HepG2 (cell line): ENCODE results near the gene FURIN. TPM values are rescaled to one million over a fixed set of nuclear protein-coding genes. Genes with fewer than 3 reads are reported as not detected.

Source experiments
- ATAC-seq: fragments of 200-7000 bp; cut with Tn5 transposase; 3 replicates; pipeline ENCODE4 v1.9.1; 2020; ENCODE audit warnings: mild to moderate bottlenecking, moderate library complexity
- BruUV-seq: library from RNA; stranded (reverse); fragments of 400-500 nt; replicated peaks from 2 replicates; lab custom pipeline; 2021; lab: Mats Ljungman, UMichigan
- CTCF ChIA-PET: fragments of 300-600 bp; formaldehyde crosslinking; extraction: SDS; loops from one replicate; lab custom pipeline; 2021; ENCODE audit warnings: low total read pairs, inconsistent platforms, low intra/inter-chr PET ratio; lab: Yijun Ruan, JAX
- POLR2A ChIA-PET: fragments of 350-600 bp; sonication (Branson Sonifier 250); formaldehyde crosslinking; loops from one replicate; lab custom pipeline; 2020; ENCODE audit warnings: antibody characterized with exemption, inconsistent platforms; lab: Yijun Ruan, JAX
- DNase-seq: peaks from one replicate; pipeline ENCODE4 v3.0.0-alpha.2; 2015; ENCODE audit warnings: low spot score
- FAIRE-seq: peaks from 3 replicates; lab custom pipeline; 2011; peaks lifted over from hg19 to GRCh38; lab: Jason Lieb, UNC
- H2AFZ ChIP-seq: one replicate; pipeline ENCODE4 v1.6.1; 2011; ENCODE audit warnings: low read length, inconsistent platforms
- H3K27ac ChIP-seq: fragments of 300-600 bp; 3 replicates; pipeline ENCODE4 v1.8.0; 2011; ENCODE audit warnings: mixed run types, mild to moderate bottlenecking, mixed read lengths, low read length, inconsistent platforms; ENCODE audit not compliant: insufficient read depth; ENCODE audit errors: extremely low read length
- H3K27me3 ChIP-seq, 2 experiments: fragments of 200-600 bp in 1 of 2; 2 replicates in 1 of 2; 3 replicates in 1 of 2; pipeline versions ENCODE4 v1.6.0 to v1.8.0; 2011; ENCODE audit warnings: low read length in 2 of 2, mild to moderate bottlenecking in 2 of 2, moderate library complexity in 2 of 2, inconsistent platforms in 1 of 2; ENCODE audit not compliant: insufficient read depth in 2 of 2, control insufficient read depth in 1 of 2
- H3K36me3 ChIP-seq, 2 experiments: fragments of 200-600 bp in 1 of 2; replicated peaks in 1 of 2; 2 replicates in 1 of 2; 3 replicates in 1 of 2; pipeline versions ENCODE4 v1.5.1 to v1.8.0; 2011; ENCODE audit warnings: low read length in 2 of 2, inconsistent platforms in 1 of 2; ENCODE audit not compliant: insufficient read depth in 2 of 2, control insufficient read depth in 1 of 2
- H3K4me1 ChIP-seq: 2 replicates; pipeline ENCODE4 v1.5.1; 2012; ENCODE audit warnings: low read length, inconsistent platforms; ENCODE audit not compliant: insufficient read depth
- H3K4me2 ChIP-seq: 2 replicates; pipeline ENCODE4 v1.6.0; 2011; ENCODE audit warnings: low read depth, low read length, inconsistent platforms
- H3K4me3 ChIP-seq, 3 experiments: fragments of 200-600 bp in 1 of 3; sonication (generic), shearing (Covaris generic) in 1 of 3; replicated peaks in 1 of 3; 2 replicates each; pipeline ENCODE4 v1.5.1; 2011 to 2016; ENCODE audit warnings: low read length in 3 of 3, inconsistent platforms in 2 of 3, low read depth in 2 of 3, mild to moderate bottlenecking in 2 of 3, control low read depth in 1 of 3, mixed read lengths in 1 of 3; ENCODE audit not compliant: insufficient read depth in 1 of 3
- H3K79me2 ChIP-seq: one replicate; pipeline ENCODE4 v1.6.1; 2011; ENCODE audit warnings: low read length, inconsistent platforms; ENCODE audit not compliant: insufficient read depth
- H3K9ac ChIP-seq: 2 replicates; pipeline ENCODE4 v1.6.0; 2011; ENCODE audit warnings: mild to moderate bottlenecking, low read depth, low read length, inconsistent platforms; ENCODE audit not compliant: insufficient read depth
- H3K9me3 ChIP-seq: 2 replicates; pipeline ENCODE4 v1.5.1; 2012; ENCODE audit warnings: mild to moderate bottlenecking, low read length
- H4K20me1 ChIP-seq: 2 replicates; pipeline ENCODE4 v1.6.0; 2011; ENCODE audit warnings: inconsistent platforms, mild to moderate bottlenecking, low read length, moderate library complexity; ENCODE audit not compliant: insufficient read depth
- STAG1 ChIP-seq: sonication (generic); formaldehyde crosslinking; IDR thresholded peaks from 2 replicates; pipeline ENCODE4 v1.4.0; 2020; ENCODE audit warnings: missing genetic modification reagents
- ZKSCAN1 ChIP-seq: fragments of 150-350 bp; IDR thresholded peaks from 2 replicates; pipeline ENCODE4 v1.6.1; 2014; ENCODE audit warnings: low read length
- ZNF224 ChIP-seq: sonication (generic); formaldehyde crosslinking; IDR thresholded peaks from 2 replicates; pipeline ENCODE4 v1.5.0; 2020; ENCODE audit warnings: mild to moderate bottlenecking, missing genetic modification reagents
- WGBS: methylation state at CpG from one replicate; pipeline ENCODE4 v1.1.6; 2017; ENCODE audit warnings: low lambda C conversion rate; 5-methylcytosine and 5-hydroxymethylcytosine counted together
- in situ Hi-C: cut with HindIII; loops from 2 replicates; pipeline ENCODE4 v1.10.0; 2017; ENCODE audit warnings: low pct_unique_long_range_greater_than_20kb; ENCODE audit not compliant: extremely low pct_ligation_motif_present
- intact Hi-C: fragments of 100-400 bp; cut with micrococcal nuclease; formaldehyde crosslinking; loops from one replicate; pipeline ENCODE4 v1.10.0; 2022; ENCODE audit not compliant: unreplicated experiment
- polyA plus RNA-seq, 8 experiments: library from polyadenylated mRNA; depleted of rRNA in 3 of 8; stranded (reverse) in 7 of 8; unstranded in 1 of 8; fragments of >200 nt; fragmentation: Illumina TruSeq in 4 of 8; extraction: Trizol in 4 of 8; gene quantifications; 2 replicates each; pipeline versions ENCODE4 v1.2.1 to v1.2.3, GENCODE V29; 2011 to 2016; ENCODE audit warnings: low read depth in 4 of 8, missing spikeins in 1 of 8, mixed read lengths in 1 of 8; ENCODE audit not compliant: insufficient read depth in 1 of 8
- total RNA-seq, 5 experiments: library from RNA; depleted of rRNA; stranded (reverse); fragments of >200 nt; fragmentation: Illumina TruSeq; extraction: Trizol; gene quantifications; 2 replicates each; pipeline ENCODE4 v1.2.3, GENCODE V29; 2016; ENCODE audit warnings: low read depth in 1 of 5
- TF ChIP-seq, protein P1 (sequence below): IDR thresholded peaks from 2 replicates; pipeline ENCODE4 v1.6.1; 2016; ENCODE audit warnings: control low read depth
- TF ChIP-seq, protein P2 (sequence below): sonication (generic); formaldehyde crosslinking; IDR thresholded peaks from 2 replicates; pipeline ENCODE4 v1.4.0; 2020; ENCODE audit warnings: missing genetic modification reagents
- TF ChIP-seq, protein P3 (sequence below): sonication (generic); formaldehyde crosslinking; conservative IDR thresholded peaks from 2 replicates; pipeline ENCODE4 v1.4.0; 2020; ENCODE audit warnings: missing genetic modification reagents

Gene FURIN
- total and polyA plus RNA-seq, 2 of the 13 experiments (the other 11 are each of a cell fraction or from before 2014, with no cell fraction given): 15.2 to 17.4 TPM

DNA sequence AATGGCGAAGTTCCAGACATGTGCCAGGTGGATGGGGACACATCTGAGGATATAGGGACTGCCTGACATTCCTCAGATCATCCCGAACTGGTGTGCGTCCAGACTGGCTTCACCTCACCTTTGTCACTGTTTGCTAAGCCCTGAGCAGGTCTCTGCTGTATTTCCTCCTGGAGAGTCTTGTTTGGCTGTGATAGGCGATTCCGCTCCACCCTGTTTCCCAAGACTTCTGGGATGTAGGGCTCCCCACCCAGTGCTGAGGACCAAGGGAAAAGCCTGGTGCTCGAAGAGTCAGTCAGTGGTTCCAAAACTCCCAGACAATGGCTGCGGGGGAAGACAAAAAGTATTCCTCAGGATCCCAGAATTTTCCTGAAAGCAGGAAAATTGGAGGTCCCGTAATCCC is 11.1 kb upstream of the FURIN start:
- ChIA-PET CTCF (no interaction called here), POLR2A (no interaction called here)
- Histone ChIP-seq H2AFZ (no peak overlapping the region), H3K4me2 (no peak overlapping the region), H3K79me2 (no peaks in the 10 kb centered on the region), H3K9me3 (no peaks in the 10 kb centered on the region), H3K27me3 (peaks cover 2 to 5% of the 10 kb centered on the region in 2 experiments; a peak in 3 of 5 replicates), H4K20me1 (0 out of 2 replicates have a peak, but pooled peaks cover 2% of the 10 kb centered on the region), H3K4me1 (peaks cover 70% of the 10 kb centered on the region), H3K27ac (no peak overlapping the region), H3K4me3 (no peak overlapping the region), H3K36me3 (no peaks in the 10 kb centered on the region), H3K9ac (no peak overlapping the region)
- BruUV-seq: no TSS peak
- ATAC-seq: no peak
- TF ChIP-seq ZNF224 (no peak), STAG1 (no peak), ZKSCAN1 (no peak)
- TF ChIP-seq, protein P1, sequence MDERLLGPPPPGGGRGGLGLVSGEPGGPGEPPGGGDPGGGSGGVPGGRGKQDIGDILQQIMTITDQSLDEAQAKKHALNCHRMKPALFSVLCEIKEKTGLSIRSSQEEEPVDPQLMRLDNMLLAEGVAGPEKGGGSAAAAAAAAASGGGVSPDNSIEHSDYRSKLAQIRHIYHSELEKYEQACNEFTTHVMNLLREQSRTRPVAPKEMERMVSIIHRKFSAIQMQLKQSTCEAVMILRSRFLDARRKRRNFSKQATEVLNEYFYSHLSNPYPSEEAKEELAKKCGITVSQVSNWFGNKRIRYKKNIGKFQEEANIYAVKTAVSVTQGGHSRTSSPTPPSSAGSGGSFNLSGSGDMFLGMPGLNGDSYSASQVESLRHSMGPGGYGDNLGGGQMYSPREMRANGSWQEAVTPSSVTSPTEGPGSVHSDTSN (CRISPR knock-in tag): no peak
- TF ChIP-seq, protein P2, sequence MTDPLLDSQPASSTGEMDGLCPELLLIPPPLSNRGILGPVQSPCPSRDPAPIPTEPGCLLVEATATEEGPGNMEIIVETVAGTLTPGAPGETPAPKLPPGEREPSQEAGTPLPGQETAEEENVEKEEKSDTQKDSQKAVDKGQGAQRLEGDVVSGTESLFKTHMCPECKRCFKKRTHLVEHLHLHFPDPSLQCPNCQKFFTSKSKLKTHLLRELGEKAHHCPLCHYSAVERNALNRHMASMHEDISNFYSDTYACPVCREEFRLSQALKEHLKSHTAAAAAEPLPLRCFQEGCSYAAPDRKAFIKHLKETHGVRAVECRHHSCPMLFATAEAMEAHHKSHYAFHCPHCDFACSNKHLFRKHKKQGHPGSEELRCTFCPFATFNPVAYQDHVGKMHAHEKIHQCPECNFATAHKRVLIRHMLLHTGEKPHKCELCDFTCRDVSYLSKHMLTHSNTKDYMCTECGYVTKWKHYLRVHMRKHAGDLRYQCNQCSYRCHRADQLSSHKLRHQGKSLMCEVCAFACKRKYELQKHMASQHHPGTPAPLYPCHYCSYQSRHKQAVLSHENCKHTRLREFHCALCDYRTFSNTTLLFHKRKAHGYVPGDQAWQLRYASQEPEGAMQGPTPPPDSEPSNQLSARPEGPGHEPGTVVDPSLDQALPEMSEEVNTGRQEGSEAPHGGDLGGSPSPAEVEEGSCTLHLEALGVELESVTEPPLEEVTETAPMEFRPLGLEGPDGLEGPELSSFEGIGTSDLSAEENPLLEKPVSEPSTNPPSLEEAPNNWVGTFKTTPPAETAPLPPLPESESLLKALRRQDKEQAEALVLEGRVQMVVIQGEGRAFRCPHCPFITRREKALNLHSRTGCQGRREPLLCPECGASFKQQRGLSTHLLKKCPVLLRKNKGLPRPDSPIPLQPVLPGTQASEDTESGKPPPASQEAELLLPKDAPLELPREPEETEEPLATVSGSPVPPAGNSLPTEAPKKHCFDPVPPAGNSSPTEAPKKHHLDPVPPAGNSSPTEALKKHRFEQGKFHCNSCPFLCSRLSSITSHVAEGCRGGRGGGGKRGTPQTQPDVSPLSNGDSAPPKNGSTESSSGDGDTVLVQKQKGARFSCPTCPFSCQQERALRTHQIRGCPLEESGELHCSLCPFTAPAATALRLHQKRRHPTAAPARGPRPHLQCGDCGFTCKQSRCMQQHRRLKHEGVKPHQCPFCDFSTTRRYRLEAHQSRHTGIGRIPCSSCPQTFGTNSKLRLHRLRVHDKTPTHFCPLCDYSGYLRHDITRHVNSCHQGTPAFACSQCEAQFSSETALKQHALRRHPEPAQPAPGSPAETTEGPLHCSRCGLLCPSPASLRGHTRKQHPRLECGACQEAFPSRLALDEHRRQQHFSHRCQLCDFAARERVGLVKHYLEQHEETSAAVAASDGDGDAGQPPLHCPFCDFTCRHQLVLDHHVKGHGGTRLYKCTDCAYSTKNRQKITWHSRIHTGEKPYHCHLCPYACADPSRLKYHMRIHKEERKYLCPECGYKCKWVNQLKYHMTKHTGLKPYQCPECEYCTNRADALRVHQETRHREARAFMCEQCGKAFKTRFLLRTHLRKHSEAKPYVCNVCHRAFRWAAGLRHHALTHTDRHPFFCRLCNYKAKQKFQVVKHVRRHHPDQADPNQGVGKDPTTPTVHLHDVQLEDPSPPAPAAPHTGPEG (CRISPR knock-in tag): no peak
- TF ChIP-seq, protein P3, sequence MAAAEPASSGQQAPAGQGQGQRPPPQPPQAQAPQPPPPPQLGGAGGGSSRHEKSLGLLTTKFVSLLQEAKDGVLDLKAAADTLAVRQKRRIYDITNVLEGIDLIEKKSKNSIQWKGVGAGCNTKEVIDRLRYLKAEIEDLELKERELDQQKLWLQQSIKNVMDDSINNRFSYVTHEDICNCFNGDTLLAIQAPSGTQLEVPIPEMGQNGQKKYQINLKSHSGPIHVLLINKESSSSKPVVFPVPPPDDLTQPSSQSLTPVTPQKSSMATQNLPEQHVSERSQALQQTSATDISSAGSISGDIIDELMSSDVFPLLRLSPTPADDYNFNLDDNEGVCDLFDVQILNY (CRISPR knock-in tag): no peak
- intact Hi-C loops (no loop called here), in situ Hi-C loops (no loop called here)
- no peak for FAIRE-seq
- no peak for DNase-seq
- 37% methylated on average over 6 of the region's 8 CpGs for WGBS
